Right lobe of liver (tissue), 6 donors: ENCODE results near the gene MAP1LC3B. TPM values are rescaled to one million over a fixed set of nuclear protein-coding genes. Genes with fewer than 3 reads are reported as not detected.

ENCODE experiments used
- ATAC-seq, 4 donors: fragments of 200-7000 bp; cut with Tn5 transposase; one replicate each; pipeline ENCODE4 v1.9.1; 2020; ENCODE audit warnings: mild to moderate bottlenecking in 4 of 4, moderate library complexity in 4 of 4
- DNase-seq, 3 donors: peaks; one replicate each; pipeline ENCODE4 v3.0.0-alpha.2; 2020
- H3K27ac ChIP-seq, 3 donors: fragments of 200-600 bp; one replicate each; pipeline ENCODE4 v1.8.0; 2022
- H3K27me3 ChIP-seq, 2 donors: fragments of 200-600 bp; one replicate each; pipeline ENCODE4 v1.8.0; 2022
- H3K36me3 ChIP-seq, 4 donors: fragments of 200-600 bp; sonication (generic) in 1 of 4; one replicate each; pipeline versions ENCODE4 v1.5.1 to v1.8.0; 2017 to 2022; ENCODE audit warnings: control low read depth in 1 of 4
- H3K4me1 ChIP-seq, 4 donors: fragments of 200-600 bp; sonication (generic) in 1 of 4; one replicate each; pipeline versions ENCODE4 v1.5.1 to v1.8.0; 2017 to 2022; ENCODE audit warnings: control low read depth in 1 of 4
- H3K4me3 ChIP-seq, 3 donors: fragments of 200-600 bp; one replicate each; pipeline ENCODE4 v1.8.0; 2022
- H3K9me3 ChIP-seq, 4 donors: fragments of 200-600 bp; sonication (generic) in 1 of 4; one replicate each; pipeline versions ENCODE4 v1.5.1 to v1.8.0; 2017 to 2022; ENCODE audit warnings: control low read depth in 1 of 4
- CTCF ChIP-seq, 4 donors: fragments of 200-600 bp in 3 of 4; fragments of 450-650 bp in 1 of 4; IDR thresholded peaks; one replicate each; pipeline versions ENCODE4 v1.5.1 to v1.8.0; 2016 to 2022; ENCODE audit warnings: antibody characterized with exemption in 4 of 4, mild to moderate bottlenecking in 2 of 4
- POLR2A ChIP-seq: fragments of 450-650 bp; IDR thresholded peaks from one replicate; pipeline ENCODE4 v1.6.1; 2017; ENCODE audit warnings: antibody characterized with exemption, mild to moderate bottlenecking
- WGBS: methylation state at CpG from one replicate; pipeline ENCODE4 v1.1.6; 2018; ENCODE audit warnings: low coverage, low lambda C conversion rate; ENCODE audit not compliant: insufficient coverage; ENCODE audit errors: missing lambda C conversion rate; 5-methylcytosine and 5-hydroxymethylcytosine counted together
- intact Hi-C, 2 donors: fragments of 100-400 bp; cut with DNase I; formaldehyde crosslinking; loops; one replicate each; pipeline versions ENCODE4 v1.11.2 to v1.14.1; 2022
- total RNA-seq, 6 experiments: library from RNA; depleted of rRNA in 2 of 6; stranded (reverse); fragments of >200 nt in 2 of 6; fragmentation: NEBNext Ultra II Directional in 3 of 6; extraction: Animal tissue kit (Norgen Biotek cat#: 25700) in 3 of 6; gene quantifications; one replicate each; pipeline versions ENCODE4 v1.1.0 to v1.2.4, GENCODE V29; 2016 to 2023
- donor health status: DM: no; HTN: yes; CAD: no.
- donor health status: DM: no; HTN: no; CAD: no.
- donor health status: DM: no; HTN: no; CAD: no.
- donor health status: DM: no; HTN: yes; CAD: no.
- donor health status: DM: no; HTN: yes; CAD: no.

MAP1LC3B gene
- total RNA-seq, 6 experiments from 2014 or later = 16.5 to 48.8 (median 25.6) TPM

- intact Hi-C loops = loop anchor here (10.0 kb wide), 2 partner anchors 153 to 223 kb away; no protein-coding TSS in a partner anchor
- H3K36me3 ChIP-seq = peaks cover 4 to 80% (median 27%) of the 10 kb centered on the region in 4 donors
Measured at GRCh38 chr16:87411375-87412271, 19.5 kb downstream of the MAP1LC3B start.

GRCh38 chr16:87412371-87412995 lies 20.3 kb downstream of the MAP1LC3B start:
- TF ChIP-seq CTCF (IDR thresholded peaks at IDR 0.05) (no peak), POLR2A (no peak)
- no peaks in the 10 kb centered on the region for H3K9me3 ChIP-seq
- ATAC-seq (peak in 1 of 4 donors; percentile 8), DNase-seq (peak in 1 of 3 donors; percentile 48)
- H3K27me3 ChIP-seq = no peaks in the 10 kb centered on the region
- intact Hi-C loops = loop anchor here (10.0 kb wide), 2 partner anchors 152 to 222 kb away; no protein-coding TSS in a partner anchor
- 79% methylated on average over 14 of the region's 31 CpGs for WGBS
- H3K4me1 ChIP-seq = no peaks in the 10 kb centered on the region
- no peak overlapping the region for H3K27ac ChIP-seq
- peaks cover 4 to 89% (median 31%) of the 10 kb centered on the region in 4 donors for H3K36me3 ChIP-seq
- no peak overlapping the region for H3K4me3 ChIP-seq

More at GRCh38 chr16:87411375-87412271, 19.5 kb downstream of the MAP1LC3B start:
- ATAC-seq (peak in 1 of 4 donors; percentile 6), DNase-seq (peak in 1 of 3 donors; percentile 50)
- no peak for TF ChIP-seq POLR2A
- TF ChIP-seq CTCF (IDR thresholded peaks at IDR 0.05) = no peak
- Histone ChIP-seq H3K9me3 (no peaks in the 10 kb centered on the region), H3K4me1 (no peaks in the 10 kb centered on the region), H3K27ac (no peak overlapping the region), H3K27me3 (no peaks in the 10 kb centered on the region), H3K4me3 (no peak overlapping the region)
- 84% methylated on average over 22 of the region's 49 CpGs for WGBS

GRCh38 chr16:87412996-87413421 lies 20.9 kb downstream of the MAP1LC3B start:
- WGBS = 93% methylated on average over 5 of the region's 27 CpGs
- Histone ChIP-seq H3K9me3 (no peaks in the 10 kb centered on the region), H3K4me1 (no peaks in the 10 kb centered on the region), H3K4me3 (no peak overlapping the region), H3K27ac (no peak overlapping the region), H3K36me3 (peaks cover 4 to 94% (median 35%) of the 10 kb centered on the region in 4 donors), H3K27me3 (no peaks in the 10 kb centered on the region)
- intact Hi-C loops = loop anchor here (10.0 kb wide), 2 partner anchors 152 to 222 kb away; no protein-coding TSS in a partner anchor
- TF ChIP-seq POLR2A (no peak), CTCF (IDR thresholded peaks at IDR 0.05) (no peak)
- DNase-seq (peak in 1 of 3 donors; percentile 52), ATAC-seq (peak in 1 of 4 donors; percentile 8)

DNA sequence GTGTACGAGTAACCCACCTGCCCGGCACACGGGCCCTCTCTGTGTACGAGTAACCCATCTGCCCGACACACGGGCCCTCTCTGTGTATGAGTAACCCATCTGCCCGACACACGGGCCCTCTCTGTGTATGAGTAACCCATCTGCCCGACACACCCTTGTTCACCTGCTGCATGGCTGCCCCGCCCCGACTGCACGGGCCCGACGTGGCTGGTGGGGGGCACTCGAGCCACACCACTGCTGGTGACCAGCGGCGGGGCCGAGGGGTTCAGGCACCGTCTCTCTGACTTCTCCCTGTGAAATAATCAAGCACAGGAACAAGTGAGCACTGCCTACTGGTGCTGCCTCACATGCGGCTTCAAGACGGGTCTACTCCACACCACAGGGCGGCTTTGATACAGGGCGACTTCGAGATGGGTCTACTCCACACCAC lies 22.1 kb downstream of the MAP1LC3B start:
- Histone ChIP-seq H3K27ac (no peak overlapping the region), H3K9me3 (no peaks in the 10 kb centered on the region), H3K27me3 (no peaks in the 10 kb centered on the region), H3K4me1 (no peaks in the 10 kb centered on the region), H3K4me3 (no peak overlapping the region), H3K36me3 (peaks cover 4 to 98% (median 43%) of the 10 kb centered on the region in 4 donors)
- TF ChIP-seq CTCF (IDR thresholded peaks at IDR 0.05) (no peak), POLR2A (no peak)
- ATAC-seq (no peak), DNase-seq (no peak)
- WGBS = 71% methylated on average over 7 of the region's 24 CpGs
- intact Hi-C loops = loop anchor here (10.0 kb wide), 2 partner anchors 151 to 221 kb away; no protein-coding TSS in a partner anchor
